GM10248 (cell line): ENCODE data around the gene GPRC5A.

Source experiments
- CTCF ChIA-PET: fragments of 300-600 bp; sonication (Branson Sonifier 250); formaldehyde crosslinking; extraction: SDS; loops from one replicate; lab custom pipeline; 2021; ENCODE audit warnings: antibody characterized with exemption; lab: Yijun Ruan, JAX
- POLR2A ChIA-PET: fragments of 350-650 bp; sonication (Branson Sonifier 250); formaldehyde crosslinking; extraction: SDS; loops from one replicate; lab custom pipeline; 2020; ENCODE audit warnings: antibody characterized with exemption; lab: Yijun Ruan, JAX
- DNase-seq: peaks from one replicate; pipeline ENCODE4 v3.0.0; 2012; ENCODE audit errors: extremely low spot score
- CTCF ChIP-seq: IDR thresholded peaks from 2 replicates; pipeline ENCODE4 v1.5.1; 2012; ENCODE audit warnings: mild to moderate bottlenecking, low read depth; ENCODE audit errors: extremely low read depth, missing control alignments, control extremely low read depth

Gene GPRC5A

GRCh38 chr12:12900786-12901157, 9.4 kb downstream of the GPRC5A start:
- no peak for TF ChIP-seq CTCF
- ChIA-PET CTCF (interaction anchor here (1.7 kb wide), 1 partner anchor 27 kb away, joined by 3 read pairs; no protein-coding TSS in a partner anchor), POLR2A (no interaction called here)
- DNase-seq = no peak

DNA sequence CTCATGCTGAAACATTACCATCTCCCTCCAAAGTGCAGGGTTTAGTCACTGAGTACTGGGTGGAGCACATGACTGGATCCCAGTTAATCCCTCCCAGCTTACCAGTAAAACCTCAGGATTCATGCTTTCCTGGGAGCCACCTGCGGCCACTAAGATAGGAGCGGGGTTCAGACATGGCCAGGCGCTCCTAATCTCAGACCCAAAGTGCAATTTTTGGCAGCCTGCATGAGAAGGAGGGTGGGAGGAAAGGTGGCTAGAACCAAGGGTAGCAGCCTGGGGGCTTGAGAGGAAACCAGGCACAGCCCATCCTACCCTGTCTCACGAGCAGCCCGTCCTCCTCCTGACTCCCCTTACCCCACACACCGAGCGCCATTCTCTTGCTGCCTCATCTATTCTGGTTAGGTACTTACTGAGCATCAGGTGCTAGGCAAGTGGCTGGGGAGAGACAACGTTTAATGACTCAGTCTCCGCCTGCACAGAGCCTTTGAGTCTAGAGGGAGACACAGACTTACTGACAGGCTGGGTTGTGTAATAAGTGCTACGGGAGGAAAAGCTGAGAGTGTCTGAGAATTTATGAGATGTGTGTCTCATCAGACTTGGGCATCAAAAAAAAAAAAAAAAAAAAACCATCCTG, 9.9 kb downstream of the GPRC5A start:
- POLR2A ChIA-PET = no interaction called here
- TF ChIP-seq CTCF = no peak
- CTCF ChIA-PET = interaction anchor here (1.0 to 1.7 kb wide), 2 partner anchors 10 to 28 kb away, joined by 3 read pairs; partner anchors contain the start of gene GPRC5A
- no peak for DNase-seq

DNA sequence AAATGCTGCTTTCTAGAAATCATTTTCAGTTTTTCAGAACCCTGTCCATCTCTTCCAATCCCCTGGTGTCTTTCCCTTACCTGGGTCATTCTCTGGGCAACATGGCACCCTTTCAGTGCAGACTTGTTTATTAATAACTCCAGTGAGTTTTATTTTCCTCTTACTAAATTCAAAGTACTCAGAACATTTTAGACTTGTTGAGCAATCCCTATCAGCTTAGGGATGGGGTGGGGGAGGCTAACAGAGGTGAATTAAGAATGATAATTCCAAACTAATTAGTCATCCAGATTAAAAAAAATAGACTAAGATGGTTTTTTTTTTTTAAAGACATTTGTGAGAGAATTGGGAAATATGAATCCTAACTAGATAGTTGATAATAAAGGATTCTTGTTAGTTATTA, 10.7 kb downstream of the GPRC5A start:
- no peak for TF ChIP-seq CTCF
- ChIA-PET CTCF (interaction anchor here (0.6 to 1.0 kb wide), 2 partner anchors 11 to 15 kb away, joined by 3 read pairs; partner anchors contain the start of gene GPRC5A), POLR2A (no interaction called here)
- no peak for DNase-seq

DNA sequence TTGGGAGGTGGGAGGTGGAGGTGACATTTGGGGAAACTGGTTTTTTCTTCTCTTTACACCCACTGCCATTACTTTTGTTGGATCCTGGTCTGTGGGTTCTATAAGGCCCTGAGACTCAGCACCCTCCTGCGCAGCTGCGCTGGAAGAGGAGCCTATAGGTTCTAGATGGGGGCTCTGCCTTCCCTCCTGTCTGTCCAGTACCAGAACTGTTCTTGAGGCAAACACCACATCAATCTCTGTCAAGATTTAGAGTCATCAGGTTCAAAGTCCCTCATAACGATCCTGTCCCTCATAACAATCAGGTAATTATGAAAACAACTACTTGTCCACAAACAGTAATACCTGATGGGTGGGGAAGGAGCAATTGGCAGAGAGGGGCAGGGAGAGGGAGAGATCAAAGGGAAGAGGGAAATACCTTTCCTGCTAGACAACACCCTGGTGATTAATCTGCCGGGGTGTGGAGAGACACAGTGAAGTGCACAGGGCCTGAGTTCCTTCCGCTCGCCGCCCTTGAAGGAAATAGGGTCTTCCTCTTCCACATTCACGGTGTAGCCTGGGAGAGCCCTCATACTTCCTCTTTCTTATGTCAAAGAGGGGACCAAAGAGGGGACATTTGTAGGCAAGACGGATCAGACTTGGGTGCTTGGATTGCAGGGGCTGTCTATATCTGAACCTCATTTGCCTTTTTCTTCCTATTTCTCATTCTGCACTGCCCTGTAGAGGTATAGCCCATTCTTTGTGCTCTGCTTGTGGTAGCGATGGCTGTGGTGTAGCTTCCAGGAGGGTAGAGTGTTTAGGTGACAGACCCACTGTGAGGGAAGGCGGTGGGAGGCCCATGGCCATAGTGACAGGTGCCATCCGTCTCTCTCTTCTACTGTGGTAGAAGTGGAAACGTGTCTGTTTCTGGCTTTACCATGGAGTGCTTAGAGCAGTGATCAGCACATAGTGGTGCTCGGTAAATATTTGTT, 12.6 kb downstream of the GPRC5A start:
- DNase-seq = no peak
- ChIA-PET CTCF (no interaction called here), POLR2A (no interaction called here)
- no peak for TF ChIP-seq CTCF

GRCh38 chr12:12907552-12907951, 16.2 kb downstream of the GPRC5A start:
- ChIA-PET POLR2A (no interaction called here), CTCF (interaction anchor here (1.4 to 2.2 kb wide), 3 partner anchors 8 to 304 kb away, joined by 4 to 10 read pairs (median 5); no protein-coding TSS in a partner anchor)
- no peak for DNase-seq
- no peak for TF ChIP-seq CTCF

DNA sequence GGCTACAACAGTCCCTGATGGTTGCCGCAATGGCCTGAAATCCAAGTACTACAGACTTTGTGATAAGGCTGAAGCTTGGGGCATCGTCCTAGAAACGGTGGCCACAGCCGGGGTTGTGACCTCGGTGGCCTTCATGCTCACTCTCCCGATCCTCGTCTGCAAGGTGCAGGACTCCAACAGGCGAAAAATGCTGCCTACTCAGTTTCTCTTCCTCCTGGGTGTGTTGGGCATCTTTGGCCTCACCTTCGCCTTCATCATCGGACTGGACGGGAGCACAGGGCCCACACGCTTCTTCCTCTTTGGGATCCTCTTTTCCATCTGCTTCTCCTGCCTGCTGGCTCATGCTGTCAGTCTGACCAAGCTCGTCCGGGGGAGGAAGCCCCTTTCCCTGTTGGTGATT, 16.9 kb downstream of the GPRC5A start:
- ChIA-PET CTCF (interaction anchor here (0.6 to 2.2 kb wide), 4 partner anchors 8 to 304 kb away, joined by 3 to 10 read pairs (median 4); no protein-coding TSS in a partner anchor), POLR2A (no interaction called here)
- no peak for TF ChIP-seq CTCF
- DNase-seq = no peak
